GM21723 (cell line): Measurements from ENCODE around the gene RPL13.

Experiments
- ATAC-seq: cut with Tn5 transposase; IDR thresholded peaks from one replicate; pipeline ENCODE4 v1.9.1; 2021; ENCODE audit warnings: mild to moderate bottlenecking, moderate library complexity; ENCODE audit not compliant: unreplicated experiment

The RPL13 gene

DNA sequence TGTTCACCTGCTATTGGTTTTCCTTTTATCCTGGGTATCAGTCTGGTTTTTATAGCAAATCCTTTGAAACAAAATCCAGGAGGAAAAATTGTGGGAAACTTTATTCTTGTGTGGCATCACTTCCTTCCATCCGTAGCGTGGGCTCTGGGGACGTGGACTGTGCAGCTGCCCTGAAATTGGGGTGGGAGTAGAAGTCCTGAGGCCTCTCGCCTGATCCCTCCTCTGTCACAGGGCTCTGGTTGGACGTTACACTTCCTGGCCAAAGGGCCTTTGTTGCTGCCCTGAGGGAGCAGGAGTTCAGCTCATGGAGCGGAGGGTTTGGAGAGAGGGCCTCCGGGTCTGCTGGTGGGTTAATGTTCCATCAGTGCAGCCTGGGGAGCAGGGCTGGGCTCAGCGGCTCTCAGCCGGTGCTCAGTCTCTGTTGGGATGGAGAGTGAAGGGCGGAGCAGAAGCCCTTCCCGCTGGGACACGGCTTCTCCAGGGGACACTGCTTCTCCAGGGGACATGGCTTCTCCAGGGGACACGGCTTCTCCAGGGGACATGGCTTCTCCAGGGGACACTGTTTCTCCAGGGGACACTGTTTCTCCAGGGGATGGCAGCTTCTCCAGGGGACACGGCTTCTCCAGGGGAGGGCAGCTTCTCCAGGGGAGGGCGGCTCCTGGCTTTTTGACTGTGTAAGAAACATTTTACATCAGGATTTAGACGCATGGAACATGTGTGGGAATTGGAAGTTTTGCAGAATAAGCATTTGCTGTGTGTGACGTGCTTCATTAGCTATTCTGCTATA lies 15.2 kb upstream of the RPL13 start:
- no peak for ATAC-seq

DNA sequence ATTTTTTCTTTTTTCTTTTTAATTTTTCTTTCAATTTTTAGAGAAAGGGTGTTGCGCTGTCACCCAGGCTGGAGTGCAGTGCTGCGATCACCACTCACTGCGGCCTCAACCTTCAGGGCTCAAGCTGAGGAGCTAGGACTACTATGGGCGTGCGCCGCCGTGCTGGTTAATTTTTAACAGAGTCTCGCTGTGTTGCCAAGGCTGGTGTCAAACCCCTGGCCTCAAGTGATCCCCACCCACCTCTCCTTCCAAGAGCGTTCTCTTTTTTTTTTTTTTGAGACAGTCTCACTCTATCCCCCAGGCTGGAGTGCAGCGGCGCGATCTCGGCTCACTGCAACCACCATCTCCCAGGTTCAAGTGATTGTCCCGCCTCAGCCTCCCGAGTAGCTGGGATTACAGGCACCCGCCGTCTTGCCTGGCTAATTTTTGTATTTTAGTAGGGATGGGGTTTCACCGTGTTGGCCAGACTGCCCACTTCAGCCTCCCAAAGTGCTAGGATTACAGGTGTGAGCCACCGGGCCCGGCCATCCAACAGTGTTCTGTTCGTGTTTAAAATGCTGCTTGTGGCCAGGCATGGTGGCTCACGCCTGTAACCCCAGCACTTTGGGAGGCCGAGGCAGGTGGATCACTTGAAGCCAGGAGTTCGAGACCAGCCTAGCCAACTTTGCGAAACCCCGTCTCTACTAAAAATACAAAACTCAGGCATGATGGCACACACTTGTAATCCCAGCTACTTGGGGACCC lies 14.5 kb upstream of the RPL13 start:
- ATAC-seq, result no peak

DNA sequence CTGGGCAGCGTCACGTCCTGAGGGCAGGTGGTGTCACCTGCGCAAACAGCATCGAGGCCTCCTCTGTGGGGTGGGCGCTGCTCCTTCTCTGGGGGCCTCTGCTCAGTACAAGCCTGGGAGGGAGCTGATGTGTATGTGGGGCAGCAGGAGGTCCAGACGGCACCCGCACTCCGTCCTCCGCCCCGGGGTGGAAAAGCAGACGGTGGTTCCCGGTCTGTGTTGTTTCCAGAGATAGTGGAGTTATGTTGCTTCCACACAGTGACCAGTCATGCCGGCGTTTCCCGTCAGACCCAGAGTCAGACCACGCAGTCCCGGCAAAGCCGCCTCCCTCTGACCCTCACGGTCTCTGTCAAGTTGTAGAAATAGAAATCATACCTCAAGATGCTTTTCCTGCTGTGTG lies 13.7 kb upstream of the RPL13 start:
- ATAC-seq, result no peak

DNA sequence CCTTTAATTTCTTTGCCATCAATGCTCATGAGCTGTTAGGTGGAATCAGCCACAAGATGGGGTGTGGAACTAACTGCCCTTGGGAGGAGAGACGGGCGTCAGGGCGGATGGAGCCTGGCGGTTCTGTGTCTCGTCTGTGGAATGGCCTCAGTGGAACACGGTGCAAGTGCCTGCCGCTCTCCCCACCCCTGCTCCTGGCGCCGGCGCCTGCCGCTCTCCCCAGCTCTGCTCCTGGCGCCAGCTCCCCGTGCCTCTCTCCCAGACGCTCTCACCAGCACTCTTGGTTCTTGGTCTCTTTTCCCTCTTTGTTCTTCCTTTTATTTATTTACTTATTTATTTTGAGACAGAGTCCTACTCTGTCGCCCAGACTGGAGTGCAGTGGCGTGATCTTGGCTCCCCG lies 13.2 kb upstream of the RPL13 start:
- ATAC-seq, result no peak

DNA sequence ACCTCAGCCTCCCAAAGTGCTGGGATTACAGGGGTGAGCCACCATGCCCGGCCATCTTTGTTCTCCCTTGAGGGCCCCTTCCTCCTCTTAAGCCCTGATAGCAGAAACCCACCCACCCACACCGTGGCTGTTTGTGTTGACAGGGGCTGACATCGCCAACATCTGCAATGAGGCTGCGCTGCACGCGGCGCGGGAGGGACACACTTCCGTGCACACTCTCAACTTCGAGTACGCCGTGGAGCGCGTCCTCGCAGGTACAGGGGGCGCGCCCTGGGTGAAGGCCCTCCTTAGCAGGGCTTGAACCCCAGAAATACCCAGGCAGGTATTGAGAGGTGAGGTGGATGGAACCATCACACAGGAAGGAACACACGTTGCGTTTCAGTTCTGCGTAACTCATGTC lies 12.6 kb upstream of the RPL13 start:
- no peak for ATAC-seq

DNA sequence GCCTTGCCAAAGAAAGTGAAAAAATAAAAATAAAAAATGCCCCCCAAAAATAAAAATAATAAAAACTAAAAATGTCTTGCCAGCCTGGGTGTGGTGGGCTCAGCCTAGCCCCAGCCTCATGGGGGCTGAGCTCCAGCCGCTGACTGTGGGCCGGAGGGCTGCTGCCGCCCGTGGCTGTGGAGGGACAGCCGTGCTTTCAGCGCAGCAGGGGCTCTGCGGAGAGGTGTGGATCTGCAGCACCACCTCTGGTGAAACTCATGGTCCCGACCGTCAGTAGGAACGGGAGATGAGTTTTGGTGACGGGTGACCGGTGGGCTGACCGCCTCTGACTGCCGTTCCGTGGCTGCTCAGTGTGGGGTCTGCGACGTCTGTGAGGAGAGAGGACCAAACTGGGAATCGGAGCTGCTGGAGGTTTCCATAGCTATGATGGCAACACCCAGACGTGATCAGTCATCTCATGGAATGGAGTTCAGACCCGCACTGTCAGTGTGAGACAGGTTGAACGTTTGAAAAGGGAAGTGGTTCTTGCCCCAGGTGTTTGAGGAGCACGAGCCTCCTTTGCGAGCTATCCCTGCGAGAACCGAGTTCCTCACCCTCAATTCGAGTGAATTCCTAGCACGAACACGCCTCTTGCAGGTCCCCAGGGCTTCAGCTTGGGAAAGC lies 12.0 kb upstream of the RPL13 start:
- ATAC-seq, result no peak

DNA sequence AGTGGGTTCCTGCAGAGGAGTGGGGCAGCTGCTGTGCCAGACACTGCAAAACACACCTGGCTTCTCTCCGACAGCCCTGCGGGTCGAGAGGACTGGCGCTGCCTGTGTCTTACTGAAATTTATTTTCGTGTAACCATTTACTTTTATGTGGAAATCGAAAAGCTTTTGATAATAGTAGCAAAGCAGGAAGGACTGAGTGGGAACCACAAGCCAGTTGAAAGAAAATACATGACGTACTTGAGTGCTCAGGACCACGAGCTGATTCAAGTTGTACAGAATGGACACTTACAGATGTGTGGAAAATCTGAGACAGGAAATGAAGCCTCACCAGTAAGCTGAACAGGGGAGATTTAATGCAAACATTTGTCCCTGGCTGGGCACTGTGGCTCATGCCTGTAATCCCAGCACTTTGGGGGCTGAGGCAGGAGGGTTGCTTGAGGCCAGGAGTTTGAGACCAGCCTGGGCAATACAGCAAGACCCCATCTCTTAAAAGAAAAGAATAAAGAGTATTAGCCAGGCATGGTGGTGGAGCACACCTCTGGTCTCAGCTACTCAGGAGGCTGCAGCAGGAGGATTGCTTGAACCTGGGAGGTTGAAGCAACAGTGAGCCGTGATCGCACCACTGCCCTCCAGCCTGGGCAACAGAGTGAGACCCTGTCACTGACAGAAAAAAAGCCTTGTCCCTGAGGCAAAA lies 11.3 kb upstream of the RPL13 start:
- ATAC-seq, result no peak

DNA sequence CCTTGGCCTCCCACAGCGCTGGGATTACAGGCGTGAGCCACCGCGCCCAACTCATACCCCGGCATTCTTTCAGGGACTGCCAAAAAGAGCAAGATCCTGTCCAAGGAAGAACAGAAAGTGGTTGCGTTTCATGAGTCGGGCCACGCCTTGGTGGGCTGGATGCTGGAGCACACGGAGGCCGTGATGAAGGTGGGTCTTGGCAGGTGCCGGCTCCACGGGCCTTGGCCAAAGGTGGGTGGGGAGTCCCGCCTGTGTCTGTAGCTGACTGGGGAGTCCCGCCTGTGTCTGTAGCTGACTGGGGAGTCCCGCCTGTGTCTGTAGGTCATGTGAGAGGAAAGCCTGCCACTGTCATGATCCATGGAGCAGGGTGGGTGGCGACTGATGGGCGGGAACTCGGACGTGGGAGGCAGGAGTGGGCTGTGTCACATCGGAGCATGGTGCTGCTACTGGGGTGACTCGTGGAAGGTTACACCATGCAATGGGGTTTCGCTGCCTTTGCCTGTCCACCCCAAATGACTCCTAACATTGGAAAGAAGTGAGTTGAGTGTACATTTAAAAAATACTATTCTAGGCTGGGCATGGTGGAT lies 10.0 kb upstream of the RPL13 start:
- no peak for ATAC-seq

DNA sequence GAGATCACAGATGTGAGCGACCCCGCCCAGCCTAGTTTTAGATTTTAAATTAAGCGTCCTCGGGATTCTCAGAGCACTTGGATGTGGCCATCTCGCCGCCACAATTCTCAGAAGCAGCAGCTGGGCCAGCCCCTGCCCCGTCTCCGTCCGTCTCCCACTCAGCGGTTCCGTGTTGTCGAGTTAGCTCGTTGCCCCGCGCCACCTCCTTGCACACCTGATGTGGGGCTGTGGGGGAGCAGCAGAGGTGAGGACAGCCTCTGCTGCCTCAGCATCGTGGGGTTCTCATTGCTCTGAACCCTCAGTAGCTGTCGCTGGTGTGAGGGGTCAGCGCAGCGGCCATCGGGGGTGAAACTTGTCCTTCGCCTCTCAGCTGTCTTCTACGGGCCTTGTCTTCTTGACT lies 8.2 kb upstream of the RPL13 start:
- ATAC-seq, result no peak

DNA sequence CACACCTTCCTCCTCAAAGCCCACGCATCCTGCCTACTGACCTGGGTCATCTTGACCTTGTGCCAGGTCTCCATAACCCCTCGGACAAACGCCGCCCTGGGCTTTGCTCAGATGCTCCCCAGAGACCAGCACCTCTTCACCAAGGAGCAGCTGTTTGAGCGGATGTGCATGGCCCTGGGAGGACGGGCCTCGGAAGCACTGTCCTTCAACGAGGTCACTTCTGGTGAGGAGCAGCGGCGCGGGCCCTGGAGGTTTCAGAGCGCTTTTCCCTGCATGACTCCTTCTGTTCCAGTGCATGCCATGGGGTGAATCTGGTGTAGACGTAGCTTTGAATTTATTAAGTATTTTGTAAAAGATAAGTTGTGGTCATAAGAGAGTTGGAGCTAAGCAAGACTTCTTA lies 7.6 kb upstream of the RPL13 start:
- ATAC-seq, result no peak

DNA sequence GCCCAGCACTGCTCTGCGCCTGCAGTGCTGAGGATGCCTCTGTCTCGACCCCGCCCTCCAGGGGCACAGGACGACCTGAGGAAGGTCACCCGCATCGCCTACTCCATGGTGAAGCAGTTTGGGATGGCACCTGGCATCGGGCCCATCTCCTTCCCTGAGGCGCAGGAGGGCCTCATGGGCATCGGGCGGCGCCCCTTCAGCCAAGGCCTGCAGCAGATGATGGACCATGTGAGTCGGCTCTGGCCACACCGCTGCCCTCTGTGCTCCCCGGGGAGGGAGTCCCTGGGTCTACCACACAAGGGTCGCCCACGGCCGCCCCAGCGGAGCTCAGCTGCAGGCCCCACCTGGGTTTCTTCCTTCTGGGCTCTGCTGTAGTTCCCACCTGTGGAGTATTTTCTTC lies 6.7 kb upstream of the RPL13 start:
- no peak for ATAC-seq

DNA sequence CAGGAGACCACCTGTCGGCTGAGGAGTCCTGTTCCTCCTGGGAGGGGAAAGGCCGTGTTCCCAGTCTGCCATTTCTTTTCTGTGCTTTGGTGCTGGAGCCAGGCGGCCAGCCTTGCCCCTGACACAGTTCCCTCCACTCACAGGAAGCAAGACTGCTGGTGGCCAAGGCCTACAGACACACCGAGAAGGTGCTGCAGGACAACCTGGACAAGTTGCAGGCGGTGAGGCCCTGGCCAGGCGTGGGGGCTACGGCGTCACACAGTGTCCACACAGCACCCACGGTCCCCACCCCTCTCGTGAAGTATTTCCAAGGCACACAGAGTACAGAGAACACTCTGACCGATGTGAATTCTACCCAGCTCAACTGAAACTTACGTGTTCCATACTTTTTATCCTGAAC lies 6.1 kb upstream of the RPL13 start:
- no peak for ATAC-seq

DNA sequence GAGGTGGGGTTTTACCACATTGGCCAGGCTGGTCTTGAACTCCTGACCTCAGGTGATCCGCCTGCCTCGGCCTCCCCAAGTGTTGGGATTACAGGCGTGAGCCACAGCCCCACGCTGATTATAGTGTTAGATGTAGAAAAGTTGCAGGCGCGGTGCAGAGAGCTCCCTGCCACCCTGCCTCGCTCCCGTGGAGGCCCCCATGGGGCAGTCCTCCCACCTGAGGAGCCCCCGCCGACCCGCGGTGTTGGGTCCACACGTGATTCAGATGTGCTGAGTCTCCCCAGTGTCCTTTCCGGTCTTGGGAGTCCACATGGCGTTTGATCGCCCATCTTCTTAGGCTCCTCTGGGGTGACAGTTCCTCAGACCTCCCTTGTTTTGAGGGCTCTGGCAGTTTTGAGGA lies 5.2 kb upstream of the RPL13 start:
- ATAC-seq, result no peak

DNA sequence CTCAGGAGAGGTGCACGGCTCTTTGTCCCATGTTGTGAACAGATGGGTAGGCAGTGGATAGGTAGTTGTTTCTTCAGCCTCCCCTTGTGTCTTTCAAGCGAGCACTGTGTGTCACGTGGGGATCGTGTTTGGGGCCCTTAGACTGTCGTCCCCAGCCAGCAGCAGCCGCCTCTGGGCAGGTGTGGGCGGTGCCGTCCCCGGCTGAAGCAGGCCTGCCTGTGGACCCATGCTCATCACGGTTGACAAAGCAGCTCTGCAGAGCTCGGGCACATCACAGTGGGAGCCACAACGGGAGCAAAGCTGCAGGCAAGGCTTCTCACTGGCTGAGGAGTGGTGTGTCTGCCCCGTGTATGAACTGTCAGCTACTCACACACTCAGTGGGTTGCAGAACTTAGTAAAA lies 4.7 kb upstream of the RPL13 start:
- no peak for ATAC-seq

DNA sequence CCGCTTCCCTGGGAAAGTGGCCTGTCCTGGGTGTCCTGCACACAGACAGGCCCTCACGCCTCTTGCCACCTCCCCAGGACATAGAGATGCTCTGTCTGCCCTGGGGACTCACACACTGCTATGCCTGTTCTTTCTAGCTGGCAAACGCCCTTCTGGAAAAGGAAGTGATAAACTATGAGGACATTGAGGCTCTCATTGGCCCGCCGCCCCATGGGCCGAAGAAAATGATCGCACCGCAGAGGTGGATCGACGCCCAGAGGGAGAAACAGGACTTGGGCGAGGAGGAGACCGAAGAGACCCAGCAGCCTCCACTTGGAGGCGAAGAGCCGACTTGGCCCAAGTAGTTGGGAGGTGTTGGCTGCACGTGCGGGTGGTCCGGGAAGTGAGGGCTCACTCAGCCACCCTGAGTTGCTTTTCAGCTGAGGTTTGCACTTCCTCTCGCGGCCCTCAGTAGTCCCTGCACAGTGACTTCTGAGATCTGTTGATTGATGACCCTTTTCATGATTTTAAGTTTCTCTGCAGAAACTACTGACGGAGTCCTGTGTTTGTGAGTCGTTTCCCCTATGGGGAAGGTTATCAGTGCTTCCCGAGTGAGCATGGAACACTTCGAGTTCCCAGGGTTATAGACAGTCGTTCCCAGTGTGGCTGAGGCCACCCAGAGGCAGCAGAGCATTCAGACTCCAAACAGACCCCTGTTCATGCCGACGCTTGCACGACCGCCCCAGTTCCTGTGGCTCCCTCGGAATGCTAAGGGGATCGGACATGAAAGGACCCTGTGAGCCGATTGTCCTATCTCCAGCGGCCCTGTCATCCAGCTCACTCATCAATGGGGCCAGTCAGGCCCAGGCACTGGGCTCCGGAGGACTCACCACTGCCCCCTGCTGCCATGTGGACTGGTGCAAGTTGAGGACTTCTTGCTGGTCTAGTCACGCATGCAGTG lies 3.5 kb upstream of the RPL13 start:
- ATAC-seq, result no peak

DNA sequence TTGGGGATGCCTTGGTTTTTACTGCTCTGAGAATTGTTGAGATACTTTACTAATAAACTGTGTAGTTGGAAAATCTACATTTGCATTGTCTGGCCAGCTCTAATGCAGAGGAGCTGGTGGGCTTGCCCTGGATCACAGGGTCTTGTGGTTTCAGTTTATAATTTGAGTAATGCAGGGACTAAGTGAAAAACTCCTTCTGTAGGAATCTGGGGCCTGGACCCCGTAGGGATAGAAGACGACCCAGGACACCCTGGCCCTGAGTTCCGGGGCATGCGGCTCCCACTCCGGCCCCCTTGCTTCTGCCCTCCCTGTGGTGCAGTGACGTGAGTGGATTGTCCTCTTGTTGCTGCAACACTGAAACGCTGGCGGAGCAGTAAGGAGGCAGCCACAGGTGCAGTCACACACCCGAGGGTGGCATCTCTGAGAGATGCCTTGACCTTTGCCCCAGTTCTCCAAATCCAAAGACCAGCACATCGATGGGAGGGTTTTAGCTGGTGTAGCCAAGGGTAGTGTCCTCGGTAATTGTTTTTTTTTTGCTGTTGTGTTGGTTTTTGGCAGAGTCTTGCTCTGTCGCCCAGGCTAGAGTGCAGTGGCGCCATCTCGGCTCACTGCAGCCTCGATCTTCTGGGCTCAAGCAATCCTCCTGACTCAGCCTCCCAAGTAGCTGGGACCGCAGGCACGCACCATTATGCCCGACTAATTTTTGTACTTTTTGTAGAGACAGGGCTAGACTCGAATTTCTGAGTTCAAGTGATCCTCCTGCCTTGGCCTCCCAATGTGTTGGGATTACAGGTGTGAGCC lies 2.6 kb upstream of the RPL13 start:
- ATAC-seq, result no peak

DNA sequence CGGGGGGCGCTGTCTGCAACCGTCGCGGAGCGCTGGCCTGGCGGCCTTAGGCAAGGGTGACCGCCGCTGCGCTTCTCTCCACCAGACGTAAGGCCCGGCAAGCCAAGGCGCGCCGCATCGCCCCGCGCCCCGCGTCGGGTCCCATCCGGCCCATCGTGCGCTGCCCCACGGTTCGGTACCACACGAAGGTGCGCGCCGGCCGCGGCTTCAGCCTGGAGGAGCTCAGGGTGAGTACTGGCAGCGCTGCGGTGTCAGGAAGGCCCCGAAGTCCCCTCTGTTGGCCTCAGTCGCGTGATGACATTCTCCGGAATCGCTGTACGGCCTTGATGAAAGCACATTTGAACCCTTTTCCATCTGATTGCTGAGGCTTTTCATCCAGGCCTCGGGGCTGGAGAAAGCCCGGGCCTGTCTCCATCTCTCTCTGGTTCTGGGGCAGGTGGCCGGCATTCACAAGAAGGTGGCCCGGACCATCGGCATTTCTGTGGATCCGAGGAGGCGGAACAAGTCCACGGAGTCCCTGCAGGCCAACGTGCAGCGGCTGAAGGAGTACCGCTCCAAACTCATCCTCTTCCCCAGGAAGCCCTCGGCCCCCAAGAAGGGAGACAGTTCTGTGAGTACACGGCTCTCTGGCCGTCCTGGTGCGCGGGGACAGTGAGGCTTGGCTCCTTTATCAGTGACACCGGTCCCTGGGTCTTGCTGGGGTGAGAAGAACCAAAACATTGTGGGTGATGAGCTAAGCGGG lies 831 bp downstream of the RPL13 start:
- peak; percentile 12 for ATAC-seq

DNA sequence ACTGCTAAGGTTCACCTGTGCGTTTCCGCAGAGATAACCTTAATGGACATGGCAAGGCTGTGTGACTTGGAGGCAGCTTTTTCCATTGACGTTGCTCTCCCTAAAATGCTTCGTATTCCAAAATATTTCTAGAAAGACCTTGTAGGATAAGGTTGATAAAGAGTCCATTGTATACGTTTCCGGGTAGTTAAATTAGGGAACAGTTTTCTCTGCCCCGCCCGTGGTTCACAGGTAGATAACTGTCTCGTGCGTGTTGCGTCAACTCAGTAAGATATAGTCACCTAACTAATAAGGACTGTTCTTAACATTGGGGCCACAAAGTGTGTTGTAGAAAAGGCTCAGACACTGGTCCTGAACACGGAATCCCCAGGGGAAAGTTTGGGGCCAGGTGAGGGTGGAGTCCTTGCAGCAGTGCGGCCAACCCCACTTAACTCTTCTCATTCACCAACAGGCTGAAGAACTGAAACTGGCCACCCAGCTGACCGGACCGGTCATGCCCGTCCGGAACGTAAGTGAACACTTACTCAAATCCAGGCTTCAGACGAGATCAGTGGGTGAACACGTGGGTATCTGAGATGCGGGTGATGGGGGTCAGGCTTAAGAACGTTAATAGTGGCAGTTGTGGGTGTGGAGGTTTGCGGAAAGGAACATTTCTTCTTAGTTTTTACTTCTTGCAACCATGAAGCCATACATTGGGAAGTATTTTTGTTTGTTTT lies 1.6 kb downstream of the RPL13 start:
- no peak for ATAC-seq
